Thoracic aorta (tissue), 2 donors: ENCODE data around the gene GEMIN2. TPM values are rescaled to one million over a fixed set of nuclear protein-coding genes. Genes with fewer than 3 reads are reported as not detected.
A peak's percentile ranks its signal among the peaks of the same experiment; 100 is the strongest.

Source experiments
- ATAC-seq: fragments of 150-250 bp; one replicate; pipeline ENCODE4 v1.8.0; 2017; ENCODE audit warnings: low read depth; ENCODE audit not compliant: insufficient number of reproducible peaks, low FRiP score
- DNase-seq: peaks from one replicate; pipeline ENCODE4 v3.0.0-alpha.2; 2020; ENCODE audit warnings: low spot score
- H3K27ac ChIP-seq, 2 donors: fragments of 200-600 bp; sonication (generic); 1 replicate in 1 of 2; 2 replicates in 1 of 2; pipeline ENCODE4 v1.5.1; 2016; ENCODE audit warnings: mild to moderate bottlenecking in 2 of 2, moderate library complexity in 2 of 2
- H3K27me3 ChIP-seq: fragments of 200-600 bp; sonication (generic); replicated peaks from 2 replicates; pipeline ENCODE4 v1.6.0; 2016; ENCODE audit warnings: mild to moderate bottlenecking; ENCODE audit not compliant: insufficient read depth
- H3K36me3 ChIP-seq: fragments of 200-600 bp; sonication (generic); one replicate; pipeline ENCODE4 v1.5.1; 2016
- H3K4me1 ChIP-seq, 2 donors: fragments of 200-600 bp; sonication (generic); 1 replicate in 1 of 2; 2 replicates in 1 of 2; pipeline versions ENCODE4 v1.5.1 to v1.6.0; 2016; ENCODE audit warnings: low read depth in 2 of 2, mild to moderate bottlenecking in 1 of 2; ENCODE audit not compliant: control insufficient read depth in 1 of 2
- H3K4me3 ChIP-seq: fragments of 200-600 bp; sonication (generic); 2 replicates; pipeline ENCODE4 v1.5.1; 2016; ENCODE audit warnings: mild to moderate bottlenecking
- H3K9me3 ChIP-seq: fragments of 200-600 bp; sonication (generic); 2 replicates; pipeline ENCODE4 v1.5.1; 2016
- CTCF ChIP-seq: fragments of 200-600 bp; sonication (generic); IDR thresholded peaks from one replicate; pipeline ENCODE4 v1.5.1; 2019; ENCODE audit warnings: antibody characterized with exemption
- total RNA-seq, 2 donors: library from RNA; depleted of rRNA; stranded (reverse); fragments of >200 nt; gene quantifications; one replicate each; pipeline versions ENCODE4 v1.1.0 to v1.2.3, GENCODE V29; 2016

Gene GEMIN2
- total RNA-seq, 2 donors from 2014 or later: 7.6 to 9.5 TPM

- H3K27ac ChIP-seq: no peak overlapping the region
- H3K4me3 ChIP-seq: peak overlapping the region; percentile 90
- no peaks in the 10 kb centered on the region for H3K27me3 ChIP-seq
Observed at GRCh38 chr14:39168591-39168990, 54.5 kb downstream of the GEMIN2 start.

DNA sequence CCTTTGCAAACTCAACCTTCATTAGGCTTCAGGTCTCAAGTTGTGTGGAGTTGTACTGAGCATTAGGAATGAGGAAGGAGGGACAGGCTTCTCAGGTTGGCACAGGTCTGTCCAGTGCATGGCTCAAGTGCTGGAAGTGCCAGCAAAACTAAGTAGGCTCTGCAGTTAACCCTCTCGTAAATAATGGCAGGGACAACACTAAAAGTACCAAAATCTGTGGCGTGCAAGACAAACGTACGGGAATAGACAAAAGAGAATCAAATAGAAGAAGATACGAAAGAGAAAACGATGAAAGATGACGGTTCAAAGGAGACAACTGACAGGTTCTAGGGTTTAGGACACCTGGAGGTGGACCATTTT is 55.4 kb downstream of the GEMIN2 start:
- peaks cover 16 to 43% of the 10 kb centered on the region in 2 donors for H3K4me1 ChIP-seq
- DNase-seq (no peak), ATAC-seq (no peak)
- peak overlapping the region; percentile 90 for H3K4me3 ChIP-seq
- no peaks in the 10 kb centered on the region for H3K27me3 ChIP-seq
- no peaks in the 10 kb centered on the region for H3K36me3 ChIP-seq
- no peak for TF ChIP-seq CTCF
- H3K27ac ChIP-seq: peak overlapping the region; percentile 95
- H3K9me3 ChIP-seq: no peaks in the 10 kb centered on the region

More at GRCh38 chr14:39168591-39168990, 54.5 kb downstream of the GEMIN2 start:
- Histone ChIP-seq H3K36me3 (no peaks in the 10 kb centered on the region), H3K4me1 (peaks cover 16 to 39% of the 10 kb centered on the region in 2 donors), H3K9me3 (no peaks in the 10 kb centered on the region)
- TF ChIP-seq CTCF: no peak
- ATAC-seq (no peak), DNase-seq (no peak)

- Histone ChIP-seq H3K4me1 (peaks cover 23 to 44% of the 10 kb centered on the region in 2 donors), H3K36me3 (peaks cover 15% of the 10 kb centered on the region), H3K27me3 (no peaks in the 10 kb centered on the region), H3K4me3 (no peak overlapping the region), H3K9me3 (no peaks in the 10 kb centered on the region), H3K27ac (no peak overlapping the region)
- TF ChIP-seq CTCF: no peak
- ATAC-seq (no peak), DNase-seq (no peak)
Observed at GRCh38 chr14:39173198-39173597, 59.1 kb downstream of the GEMIN2 start.

- Histone ChIP-seq H3K27me3 (no peaks in the 10 kb centered on the region), H3K9me3 (no peaks in the 10 kb centered on the region), H3K36me3 (peaks cover 29% of the 10 kb centered on the region), H3K4me3 (peak within 1 kb of the TSS; percentile 99), H3K27ac (peak within 1 kb of the TSS; percentile 91 to 92), H3K4me1 (peaks cover 19 to 32% of the 10 kb centered on the region in 2 donors)
- peak; percentile 93 for DNase-seq
- peak; percentile 96 for ATAC-seq
- no peak for TF ChIP-seq CTCF
Observed at GRCh38 chr14:39174560-39175444, 60.7 kb downstream of the GEMIN2 start, which contains the start of gene PNN. Gene PNN, plus strand, starts transcription at chr14:39175254. Its CDS starts 26 bp downstream, at chr14:39175280.

GRCh38 chr14:39175445-39176262 is 61.5 kb downstream of the GEMIN2 start:
- no peak for ATAC-seq
- peaks cover 19 to 32% of the 10 kb centered on the region in 2 donors for H3K4me1 ChIP-seq
- TF ChIP-seq CTCF: no peak
- H3K27me3 ChIP-seq: no peaks in the 10 kb centered on the region
- H3K4me3 ChIP-seq: peak overlapping the region; percentile 99
- H3K36me3 ChIP-seq: peaks cover 33% of the 10 kb centered on the region
- DNase-seq: no peak
- H3K9me3 ChIP-seq: no peaks in the 10 kb centered on the region
- peak overlapping the region; percentile 91 to 92 for H3K27ac ChIP-seq
